Fibroblast of villous mesenchyme (primary cell): ENCODE results near the gene TMED4. TPM values are rescaled to one million over a fixed set of nuclear protein-coding genes. Genes with fewer than 3 reads are reported as not detected.
"Not testable (repeated sequence)": the region's sequence is repeated elsewhere in the genome, so short reads cannot be mapped to it uniquely, and the experiment has no call there.

ENCODE experiments used
- DNase-seq: peaks from one replicate; pipeline ENCODE4 v3.0.0-alpha.2; 2010; ENCODE audit warnings: low read depth
- H3K4me3 ChIP-seq: 2 replicates; pipeline ENCODE4 v1.5.1; 2011; ENCODE audit warnings: low read depth, mild to moderate bottlenecking, low read length
- CTCF ChIP-seq: IDR thresholded peaks from 2 replicates; pipeline ENCODE4 v1.5.1; 2012; ENCODE audit warnings: low read depth, mild to moderate bottlenecking, low read length; ENCODE audit not compliant: insufficient read depth
- total RNA-seq: library from RNA; depleted of rRNA; stranded (reverse); fragments of >200 nt; gene quantifications from 2 replicates; pipeline ENCODE4 v1.2.3, GENCODE V29; 2012

Gene TMED4
- total RNA-seq, 1 donor, result 84.2 TPM

GRCh38 chr7:44555350-44555749, 26.7 kb downstream of the TMED4 start:
- no peak for TF ChIP-seq CTCF

GRCh38 chr7:44552473-44553005, 29.5 kb downstream of the TMED4 start:
- DNase-seq, result not testable (repeated sequence)

More at GRCh38 chr7:44555350-44555749, 26.7 kb downstream of the TMED4 start:
- H3K4me3 ChIP-seq, result no peak overlapping the region
- DNase-seq, result no peak

GRCh38 chr7:44549457-44549856, 32.6 kb downstream of the TMED4 start:
- TF ChIP-seq CTCF, result no peak
- no peak overlapping the region for H3K4me3 ChIP-seq
- no peak for DNase-seq

More at GRCh38 chr7:44552473-44553005, 29.5 kb downstream of the TMED4 start:
- not testable (repeated sequence) for H3K4me3 ChIP-seq

GRCh38 chr7:44548893-44549292, 33.1 kb downstream of the TMED4 start:
- H3K4me3 ChIP-seq, result no peak overlapping the region
- DNase-seq, result no peak
- no peak for TF ChIP-seq CTCF

GRCh38 chr7:44547536-44548231, 34.3 kb downstream of the TMED4 start:
- H3K4me3 ChIP-seq, result no peak overlapping the region
- peak; percentile 18 for DNase-seq
- no peak for TF ChIP-seq CTCF

GRCh38 chr7:44541876-44542610, 40.0 kb downstream of the TMED4 start:
- no peak for DNase-seq
- no peak overlapping the region for H3K4me3 ChIP-seq
- no peak for TF ChIP-seq CTCF
